HL-60 (cell line): ENCODE data around the gene SPATS2.

Source experiments
- GABPA ChIP-seq: IDR thresholded peaks from 2 replicates; pipeline ENCODE4 v1.6.1; 2012; ENCODE audit warnings: low read depth
- POLR2AphosphoS5 ChIP-seq: IDR thresholded peaks from 2 replicates; pipeline ENCODE4 v1.6.1; 2012; ENCODE audit warnings: low read depth
- SPI1 ChIP-seq: IDR thresholded peaks from 2 replicates; pipeline ENCODE4 v1.6.1; 2012; ENCODE audit warnings: low read depth, mild to moderate bottlenecking, borderline replicate concordance
- TF ChIP-seq, protein P1 (sequence below): IDR thresholded peaks from one replicate; pipeline ENCODE4 v1.5.1; 2011; ENCODE audit warnings: low read length, control low read depth, inconsistent platforms; ENCODE audit not compliant: insufficient read depth
- TF ChIP-seq, protein P2 (sequence below): IDR thresholded peaks from 2 replicates; pipeline ENCODE4 v1.6.1; 2012; ENCODE audit warnings: low read depth; ENCODE audit not compliant: insufficient replicate concordance

DNA sequence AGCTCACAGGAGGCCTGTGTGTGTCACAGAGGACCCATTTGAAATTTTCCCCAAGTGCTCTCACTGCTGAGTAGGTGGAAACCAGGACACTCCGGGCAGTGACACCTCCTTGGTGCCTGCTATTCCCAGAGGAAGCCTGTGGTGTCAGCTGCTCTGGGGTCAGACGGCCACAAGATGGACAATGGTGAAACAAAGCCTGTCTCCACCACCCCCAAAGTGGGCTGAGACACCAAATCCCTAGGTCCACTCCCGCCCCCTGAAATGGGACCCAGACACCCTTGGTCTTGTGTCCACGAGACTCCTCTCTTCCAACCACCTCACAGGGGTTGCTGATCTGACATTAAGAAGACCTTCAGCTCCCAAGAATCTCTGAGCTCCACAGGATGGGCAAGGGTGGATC is 178.6 kb downstream of the SPATS2 start:
- TF ChIP-seq, protein P1, sequence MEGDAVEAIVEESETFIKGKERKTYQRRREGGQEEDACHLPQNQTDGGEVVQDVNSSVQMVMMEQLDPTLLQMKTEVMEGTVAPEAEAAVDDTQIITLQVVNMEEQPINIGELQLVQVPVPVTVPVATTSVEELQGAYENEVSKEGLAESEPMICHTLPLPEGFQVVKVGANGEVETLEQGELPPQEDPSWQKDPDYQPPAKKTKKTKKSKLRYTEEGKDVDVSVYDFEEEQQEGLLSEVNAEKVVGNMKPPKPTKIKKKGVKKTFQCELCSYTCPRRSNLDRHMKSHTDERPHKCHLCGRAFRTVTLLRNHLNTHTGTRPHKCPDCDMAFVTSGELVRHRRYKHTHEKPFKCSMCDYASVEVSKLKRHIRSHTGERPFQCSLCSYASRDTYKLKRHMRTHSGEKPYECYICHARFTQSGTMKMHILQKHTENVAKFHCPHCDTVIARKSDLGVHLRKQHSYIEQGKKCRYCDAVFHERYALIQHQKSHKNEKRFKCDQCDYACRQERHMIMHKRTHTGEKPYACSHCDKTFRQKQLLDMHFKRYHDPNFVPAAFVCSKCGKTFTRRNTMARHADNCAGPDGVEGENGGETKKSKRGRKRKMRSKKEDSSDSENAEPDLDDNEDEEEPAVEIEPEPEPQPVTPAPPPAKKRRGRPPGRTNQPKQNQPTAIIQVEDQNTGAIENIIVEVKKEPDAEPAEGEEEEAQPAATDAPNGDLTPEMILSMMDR = no peak
- TF ChIP-seq POLR2AphosphoS5 (no peak), GABPA (no peak), SPI1 (no peak)
- TF ChIP-seq, protein P2, sequence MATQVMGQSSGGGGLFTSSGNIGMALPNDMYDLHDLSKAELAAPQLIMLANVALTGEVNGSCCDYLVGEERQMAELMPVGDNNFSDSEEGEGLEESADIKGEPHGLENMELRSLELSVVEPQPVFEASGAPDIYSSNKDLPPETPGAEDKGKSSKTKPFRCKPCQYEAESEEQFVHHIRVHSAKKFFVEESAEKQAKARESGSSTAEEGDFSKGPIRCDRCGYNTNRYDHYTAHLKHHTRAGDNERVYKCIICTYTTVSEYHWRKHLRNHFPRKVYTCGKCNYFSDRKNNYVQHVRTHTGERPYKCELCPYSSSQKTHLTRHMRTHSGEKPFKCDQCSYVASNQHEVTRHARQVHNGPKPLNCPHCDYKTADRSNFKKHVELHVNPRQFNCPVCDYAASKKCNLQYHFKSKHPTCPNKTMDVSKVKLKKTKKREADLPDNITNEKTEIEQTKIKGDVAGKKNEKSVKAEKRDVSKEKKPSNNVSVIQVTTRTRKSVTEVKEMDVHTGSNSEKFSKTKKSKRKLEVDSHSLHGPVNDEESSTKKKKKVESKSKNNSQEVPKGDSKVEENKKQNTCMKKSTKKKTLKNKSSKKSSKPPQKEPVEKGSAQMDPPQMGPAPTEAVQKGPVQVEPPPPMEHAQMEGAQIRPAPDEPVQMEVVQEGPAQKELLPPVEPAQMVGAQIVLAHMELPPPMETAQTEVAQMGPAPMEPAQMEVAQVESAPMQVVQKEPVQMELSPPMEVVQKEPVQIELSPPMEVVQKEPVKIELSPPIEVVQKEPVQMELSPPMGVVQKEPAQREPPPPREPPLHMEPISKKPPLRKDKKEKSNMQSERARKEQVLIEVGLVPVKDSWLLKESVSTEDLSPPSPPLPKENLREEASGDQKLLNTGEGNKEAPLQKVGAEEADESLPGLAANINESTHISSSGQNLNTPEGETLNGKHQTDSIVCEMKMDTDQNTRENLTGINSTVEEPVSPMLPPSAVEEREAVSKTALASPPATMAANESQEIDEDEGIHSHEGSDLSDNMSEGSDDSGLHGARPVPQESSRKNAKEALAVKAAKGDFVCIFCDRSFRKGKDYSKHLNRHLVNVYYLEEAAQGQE = no peak
